WI38 (cell line): ENCODE measurements around the gene UTF1.

Experiments
- H3K4me3 ChIP-seq: 2 replicates; pipeline ENCODE4 v1.5.1; 2011; ENCODE audit warnings: low read depth, mild to moderate bottlenecking, control low read depth, low read length
- CTCF ChIP-seq: IDR thresholded peaks from 2 replicates; pipeline ENCODE4 v1.5.1; 2012; ENCODE audit warnings: low read depth, mild to moderate bottlenecking, control low read depth, low read length

UTF1 gene

GRCh38 chr10:133201151-133201947 lies 28.7 kb upstream of the UTF1 start:
- no peak for TF ChIP-seq CTCF
- H3K4me3 ChIP-seq = no peak overlapping the region

- no peak overlapping the region for H3K4me3 ChIP-seq
- TF ChIP-seq CTCF = no peak
These were observed 27.9 kb upstream of the UTF1 start for GRCh38 chr10:133201948-133202725.

GRCh38 chr10:133202778-133203651 lies 27.0 kb upstream of the UTF1 start:
- H3K4me3 ChIP-seq = no peak overlapping the region

GRCh38 chr10:133203652-133204195 lies 26.3 kb upstream of the UTF1 start:
- H3K4me3 ChIP-seq = no peak overlapping the region
- TF ChIP-seq CTCF = no peak

More at GRCh38 chr10:133202778-133203651, 27.0 kb upstream of the UTF1 start:
- no peak for TF ChIP-seq CTCF

- no peak overlapping the region for H3K4me3 ChIP-seq
- no peak for TF ChIP-seq CTCF
These were observed 25.6 kb upstream of the UTF1 start for GRCh38 chr10:133204226-133205015.

GRCh38 chr10:133205146-133205545 lies 24.9 kb upstream of the UTF1 start:
- TF ChIP-seq CTCF = no peak
- H3K4me3 ChIP-seq = no peak overlapping the region
